A673 (cell line): ENCODE measurements around the gene APBB2. TPM values are rescaled to one million over a fixed set of nuclear protein-coding genes. Genes with fewer than 3 reads are reported as not detected.

Experiments
- BruUV-seq: library from RNA; stranded (reverse); fragments of 400-500 nt; replicated peaks from 2 replicates; lab custom pipeline; 2021; lab: Mats Ljungman, UMichigan
- CTCF ChIA-PET: fragments of 300-600 bp; sonication (Branson Sonifier 250); formaldehyde crosslinking; loops from one replicate; lab custom pipeline; 2022; ENCODE audit warnings: antibody characterized with exemption; lab: Charles Lee
- POLR2A ChIA-PET: fragments of 300-600 bp; sonication (Branson Sonifier 250); formaldehyde crosslinking; loops from one replicate; lab custom pipeline; 2022; ENCODE audit warnings: antibody characterized with exemption; ENCODE audit not compliant: low non-redundant PET; lab: Charles Lee
- DNase-seq: peaks from one replicate; pipeline ENCODE4 v3.0.0-alpha.2; 2015; ENCODE audit warnings: low spot score
- H3K27ac ChIP-seq: fragments of 200-600 bp; sonication (generic); 2 replicates; pipeline ENCODE4 v1.5.1; 2016; ENCODE audit warnings: mixed run types, low read depth, mild to moderate bottlenecking, mixed read lengths, antibody characterized with exemption, low read length; ENCODE audit not compliant: poor library complexity, severe bottlenecking
- H3K27me3 ChIP-seq: fragments of 200-600 bp; sonication (generic); replicated peaks from 2 replicates; pipeline ENCODE4 v1.6.1; 2017; ENCODE audit warnings: mixed run types, low read depth, mild to moderate bottlenecking, mixed read lengths, antibody characterized with exemption, low read length; ENCODE audit not compliant: insufficient read depth, poor library complexity
- H3K36me3 ChIP-seq: fragments of 200-600 bp; sonication (generic); 2 replicates; pipeline ENCODE4 v1.6.1; 2016; ENCODE audit warnings: mixed run types, mild to moderate bottlenecking, mixed read lengths, antibody characterized with exemption, low read length; ENCODE audit not compliant: insufficient read depth, poor library complexity, severe bottlenecking
- H3K4me1 ChIP-seq: fragments of 200-600 bp; sonication (generic); 2 replicates; pipeline ENCODE4 v1.6.1; 2017; ENCODE audit warnings: mixed run types, mild to moderate bottlenecking, mixed read lengths, antibody characterized with exemption, low read length; ENCODE audit not compliant: insufficient read depth, poor library complexity, severe bottlenecking
- H3K4me3 ChIP-seq: fragments of 200-600 bp; sonication (generic); 2 replicates; pipeline ENCODE4 v1.5.1; 2016; ENCODE audit warnings: low read depth, mixed run types, mild to moderate bottlenecking, mixed read lengths, low read length; ENCODE audit not compliant: poor library complexity, severe bottlenecking
- H3K9me3 ChIP-seq: fragments of 200-600 bp; sonication (generic); 2 replicates; pipeline ENCODE4 v1.6.1; 2016; ENCODE audit warnings: mixed run types, low read depth, mild to moderate bottlenecking, mixed read lengths, antibody characterized with exemption, low read length; ENCODE audit not compliant: poor library complexity, severe bottlenecking
- EZH2 ChIP-seq: fragments of 200-600 bp; sonication (generic); IDR thresholded peaks from 2 replicates; pipeline ENCODE4 v1.6.1; 2017; ENCODE audit warnings: borderline replicate concordance, low read depth, mild to moderate bottlenecking, mixed read lengths, antibody characterized with exemption, low read length; ENCODE audit not compliant: poor library complexity, severe bottlenecking
- intact Hi-C: fragments of 100-400 bp; cut with micrococcal nuclease; formaldehyde crosslinking; loops from one replicate; pipeline ENCODE4 v1.10.0; 2022; ENCODE audit not compliant: unreplicated experiment
- total RNA-seq: library from RNA; stranded (reverse); gene quantifications from 2 replicates; pipeline ENCODE4 v1.2.3, GENCODE V29; 2021
- TF ChIP-seq, protein P1 (sequence below): fragments of 300-800, 200-600 bp; sonication (generic); conservative IDR thresholded peaks from 2 replicates; pipeline ENCODE4 v1.5.1; 2017; ENCODE audit warnings: low read depth, mild to moderate bottlenecking, antibody characterized with exemption, low read length, moderate library complexity, mixed read lengths

APBB2 gene
- total RNA-seq, 1 experiment from 2014 or later = 10.3 TPM

DNA sequence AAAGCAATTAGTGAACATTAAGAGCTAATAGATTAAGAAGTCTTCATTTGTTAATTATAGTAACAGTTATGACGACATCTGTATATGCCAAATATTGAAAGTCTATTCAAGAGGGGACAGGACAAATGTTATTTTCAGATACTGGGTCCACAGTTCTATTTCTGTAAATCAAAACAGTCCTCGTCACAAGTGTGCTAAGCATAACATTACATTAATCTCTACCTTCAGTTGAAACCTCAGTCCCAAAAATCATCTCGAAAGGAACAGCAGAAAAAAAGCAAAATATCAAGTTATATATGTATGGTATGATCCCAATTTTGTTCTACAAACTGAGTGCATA, 70.3 kb downstream of the APBB2 start:
- H3K9me3 ChIP-seq = no peaks in the 10 kb centered on the region
- intact Hi-C loops = no loop called here
- no peak for TF ChIP-seq EZH2
- TF ChIP-seq, protein P1, sequence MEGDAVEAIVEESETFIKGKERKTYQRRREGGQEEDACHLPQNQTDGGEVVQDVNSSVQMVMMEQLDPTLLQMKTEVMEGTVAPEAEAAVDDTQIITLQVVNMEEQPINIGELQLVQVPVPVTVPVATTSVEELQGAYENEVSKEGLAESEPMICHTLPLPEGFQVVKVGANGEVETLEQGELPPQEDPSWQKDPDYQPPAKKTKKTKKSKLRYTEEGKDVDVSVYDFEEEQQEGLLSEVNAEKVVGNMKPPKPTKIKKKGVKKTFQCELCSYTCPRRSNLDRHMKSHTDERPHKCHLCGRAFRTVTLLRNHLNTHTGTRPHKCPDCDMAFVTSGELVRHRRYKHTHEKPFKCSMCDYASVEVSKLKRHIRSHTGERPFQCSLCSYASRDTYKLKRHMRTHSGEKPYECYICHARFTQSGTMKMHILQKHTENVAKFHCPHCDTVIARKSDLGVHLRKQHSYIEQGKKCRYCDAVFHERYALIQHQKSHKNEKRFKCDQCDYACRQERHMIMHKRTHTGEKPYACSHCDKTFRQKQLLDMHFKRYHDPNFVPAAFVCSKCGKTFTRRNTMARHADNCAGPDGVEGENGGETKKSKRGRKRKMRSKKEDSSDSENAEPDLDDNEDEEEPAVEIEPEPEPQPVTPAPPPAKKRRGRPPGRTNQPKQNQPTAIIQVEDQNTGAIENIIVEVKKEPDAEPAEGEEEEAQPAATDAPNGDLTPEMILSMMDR = no peak
- H3K4me1 ChIP-seq = peaks cover 16% of the 10 kb centered on the region
- POLR2A ChIA-PET = no interaction called here
- CTCF ChIA-PET = no interaction called here
- peaks cover 3% of the 10 kb centered on the region for H3K27me3 ChIP-seq
- no peaks in the 10 kb centered on the region for H3K36me3 ChIP-seq
- no peak for DNase-seq
- no peak overlapping the region for H3K27ac ChIP-seq
- BruUV-seq = no TSS peak
- H3K4me3 ChIP-seq = no peak overlapping the region

DNA sequence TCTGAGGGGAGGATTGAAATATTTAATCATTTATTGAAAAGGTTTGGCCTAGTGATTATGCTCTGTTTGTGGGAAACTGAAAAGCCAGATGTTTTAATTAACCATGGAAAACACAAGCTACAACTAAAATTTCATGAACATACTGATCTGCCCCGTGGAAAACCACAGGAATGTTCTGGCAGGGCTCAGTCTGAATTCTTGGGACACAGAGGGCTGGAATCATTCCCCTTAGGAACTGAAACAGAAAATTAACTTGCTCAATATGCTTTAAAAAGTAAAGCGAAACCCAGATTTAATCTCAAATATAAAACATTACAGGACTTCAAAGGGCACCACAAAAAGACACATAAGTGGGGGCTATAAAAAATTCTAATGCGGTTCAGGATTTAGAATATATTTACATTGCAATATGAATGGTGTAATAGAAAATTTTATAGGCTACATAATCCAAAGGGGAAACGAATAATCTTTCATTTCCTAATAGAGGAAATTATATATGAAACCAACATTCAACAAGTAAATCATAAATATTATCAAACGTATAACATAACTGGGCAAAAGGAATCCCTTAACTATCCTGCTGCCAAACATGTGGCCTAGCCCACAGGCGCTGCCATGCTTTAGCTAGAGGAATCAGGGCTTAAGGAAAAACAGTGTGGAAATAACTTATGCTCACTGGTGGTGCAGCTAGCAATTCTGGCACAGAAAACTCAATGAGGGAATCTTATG, 70.9 kb downstream of the APBB2 start:
- no peak for TF ChIP-seq EZH2
- TF ChIP-seq, protein P1 = no peak
- Histone ChIP-seq H3K36me3 (no peaks in the 10 kb centered on the region), H3K27ac (no peak overlapping the region), H3K4me1 (peaks cover 16% of the 10 kb centered on the region), H3K27me3 (peaks cover 3% of the 10 kb centered on the region), H3K9me3 (no peaks in the 10 kb centered on the region), H3K4me3 (no peak overlapping the region)
- intact Hi-C loops = no loop called here
- peak; percentile 62 for DNase-seq
- no TSS peak for BruUV-seq
- ChIA-PET CTCF (no interaction called here), POLR2A (no interaction called here)

- ChIA-PET CTCF (no interaction called here), POLR2A (no interaction called here)
- Histone ChIP-seq H3K27ac (no peak overlapping the region), H3K9me3 (no peaks in the 10 kb centered on the region), H3K4me3 (no peak overlapping the region), H3K27me3 (no peaks in the 10 kb centered on the region), H3K36me3 (no peaks in the 10 kb centered on the region), H3K4me1 (peaks cover 16% of the 10 kb centered on the region)
- intact Hi-C loops = no loop called here
- DNase-seq = no peak
- no TSS peak for BruUV-seq
- TF ChIP-seq, protein P1 = no peak
- TF ChIP-seq EZH2 = no peak
These were observed 71.7 kb downstream of the APBB2 start for GRCh38 chr4:41142376-41143310.
